Astrocyte of the hippocampus (primary cell): ENCODE measurements around the gene SLC10A7.

ENCODE experiments used
- DNase-seq: peaks from one replicate; pipeline ENCODE4 v3.0.0; 2011; ENCODE audit warnings: low read depth, low spot score

Gene SLC10A7

DNA sequence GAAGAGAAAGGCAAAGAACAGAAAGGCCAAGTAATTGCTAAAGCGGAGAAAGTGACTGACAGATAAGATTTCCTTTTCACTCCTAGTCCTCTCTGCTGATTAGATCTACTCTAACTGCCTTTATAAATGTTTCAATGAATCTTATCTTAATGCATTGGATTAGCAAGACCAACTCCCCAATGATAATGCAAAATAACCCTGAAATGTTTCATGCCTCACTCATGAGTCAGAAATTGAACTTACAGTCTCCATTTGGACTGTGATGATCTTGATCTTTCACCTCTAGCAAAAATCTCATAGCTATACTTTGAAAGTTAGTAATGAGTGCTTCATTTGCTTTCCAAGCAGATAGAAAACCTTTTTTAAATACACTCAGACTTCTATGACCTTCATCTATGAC lies 26.5 kb downstream of the SLC10A7 start:
- no peak for DNase-seq

DNA sequence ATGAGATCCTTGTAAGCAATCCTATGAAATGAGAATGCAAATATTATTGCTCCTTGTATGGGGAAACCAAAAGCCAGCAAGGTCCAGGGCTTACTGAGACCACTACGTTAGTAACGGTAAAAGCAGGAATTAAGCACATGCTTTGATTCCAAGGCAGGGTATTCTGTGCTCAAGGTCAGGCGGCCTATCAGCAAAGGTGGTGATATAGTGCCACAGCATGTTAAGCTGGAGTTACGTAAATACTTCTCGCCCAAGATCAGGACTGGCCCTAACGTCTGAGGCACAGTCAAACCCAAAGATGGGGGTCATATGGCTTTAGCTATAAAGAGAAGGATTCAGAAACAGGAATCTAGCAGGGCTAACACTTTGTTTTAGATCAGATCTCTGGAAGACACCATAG lies 27.6 kb downstream of the SLC10A7 start:
- DNase-seq: no peak

DNA sequence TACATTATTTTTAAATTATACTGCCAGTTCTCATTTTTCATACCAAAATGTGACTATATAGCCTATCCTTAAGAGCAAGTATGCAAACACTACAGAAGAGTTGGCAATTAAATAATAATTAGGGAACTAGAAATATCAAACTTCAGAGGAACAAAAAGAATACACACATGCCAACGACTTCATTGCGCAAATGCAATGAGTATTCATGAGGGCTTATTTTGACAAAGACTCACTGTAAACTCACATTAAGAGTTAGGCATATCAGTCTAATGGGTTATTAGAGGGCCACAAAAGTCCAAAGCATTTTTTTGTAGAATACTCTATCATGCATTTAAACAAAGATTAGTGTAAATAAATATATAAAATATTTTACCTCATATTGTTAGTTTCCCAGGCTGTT lies 31.6 kb downstream of the SLC10A7 start:
- DNase-seq: no peak

DNA sequence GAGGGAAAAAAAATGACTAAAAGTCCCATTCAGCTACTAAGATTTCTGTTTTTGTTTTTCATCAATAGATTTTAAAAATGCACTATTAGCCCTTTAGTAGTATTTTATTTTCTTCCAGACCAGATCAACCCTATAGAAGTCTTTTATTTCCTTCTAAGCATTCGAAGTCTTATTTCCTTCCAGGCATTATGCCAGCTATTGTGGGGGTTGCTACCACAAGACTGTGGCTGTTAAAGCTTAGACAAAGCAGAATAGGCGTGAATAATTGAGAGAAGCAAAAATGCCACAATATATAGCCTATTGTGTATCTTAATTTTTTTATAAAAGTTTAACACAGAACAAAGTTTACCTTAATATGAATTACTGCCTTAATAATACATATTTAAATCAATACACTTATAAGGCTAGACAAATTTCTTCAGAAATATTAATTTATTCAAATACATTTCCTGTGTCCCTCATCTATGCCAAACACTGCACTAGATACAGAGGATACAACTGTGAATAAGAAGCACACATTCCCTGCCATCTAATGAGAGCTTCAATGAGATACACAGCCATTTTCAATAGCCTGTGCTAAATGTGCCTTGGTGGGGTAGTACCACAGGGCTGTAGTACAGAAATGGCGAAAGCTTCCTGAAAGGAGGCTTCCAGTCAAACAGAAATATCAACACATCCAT lies 33.1 kb downstream of the SLC10A7 start:
- DNase-seq: peak; percentile 78

- DNase-seq: no peak
These were observed 35.2 kb downstream of the SLC10A7 start for GRCh38 chr4:146486565-146486964.

- no peak for DNase-seq
These were observed 35.8 kb downstream of the SLC10A7 start for GRCh38 chr4:146485968-146486367.

- no peak for DNase-seq
These were observed 39.0 kb downstream of the SLC10A7 start for GRCh38 chr4:146482788-146483187.

DNA sequence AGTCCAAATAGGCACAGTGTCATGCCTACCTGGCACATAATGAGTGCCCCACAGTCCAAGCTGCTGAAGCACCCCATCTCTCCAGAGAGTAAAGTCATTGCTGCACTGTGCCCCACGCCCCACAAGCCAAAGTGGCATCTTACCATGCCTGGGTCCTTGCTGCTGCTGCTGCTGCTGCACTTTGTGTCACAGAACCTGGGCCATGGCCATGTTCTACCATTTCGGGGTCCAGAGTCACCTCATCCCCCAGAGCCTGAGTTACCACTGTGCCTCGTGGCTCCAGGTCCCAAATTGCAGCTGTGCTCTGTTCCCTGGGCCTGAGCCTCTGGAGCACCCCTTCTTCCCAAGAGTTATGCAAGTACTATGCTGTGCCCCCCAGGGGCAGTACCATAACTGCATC lies 40.5 kb downstream of the SLC10A7 start:
- no peak for DNase-seq

DNA sequence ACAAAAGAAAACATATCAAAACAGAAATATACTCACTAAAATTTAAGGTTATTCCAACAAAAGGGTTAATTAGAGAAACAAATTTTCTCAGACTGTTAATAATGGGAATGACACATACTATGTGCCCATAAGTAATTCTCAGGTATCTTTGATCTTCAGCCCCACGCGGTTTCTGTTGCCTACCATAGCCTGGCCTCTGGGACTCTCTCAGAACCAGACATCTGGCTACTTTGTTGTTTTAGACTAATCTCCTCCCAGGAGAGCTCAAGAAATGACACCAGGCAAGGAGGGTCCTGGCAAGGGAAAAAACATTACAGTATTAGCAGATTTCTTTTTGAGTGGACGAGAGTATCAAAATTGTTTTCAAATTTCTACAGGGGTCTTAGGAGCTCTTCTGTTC lies 43.7 kb downstream of the SLC10A7 start:
- no peak for DNase-seq

GRCh38 chr4:146477054-146477453 lies 44.7 kb downstream of the SLC10A7 start:
- peak; percentile 18 for DNase-seq

GRCh38 chr4:146472404-146472803 lies 49.3 kb downstream of the SLC10A7 start:
- DNase-seq: no peak

DNA sequence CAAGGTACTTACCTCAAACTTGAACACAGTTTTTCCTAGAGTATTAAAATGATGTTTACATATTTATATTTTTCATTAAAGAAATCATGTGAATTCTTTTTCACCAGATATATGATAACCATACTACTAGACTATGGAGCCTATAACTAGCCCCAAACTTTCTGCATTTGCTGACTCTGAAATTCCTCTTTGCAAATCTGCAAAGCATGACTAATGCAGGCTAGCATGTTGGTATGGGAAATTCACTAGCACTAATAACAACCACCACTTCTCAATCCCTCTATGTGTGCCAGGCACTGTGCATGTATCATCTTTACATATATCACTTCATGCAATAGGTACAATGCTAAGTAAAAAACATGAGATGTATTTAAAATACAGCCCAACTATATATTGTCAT lies 51.1 kb downstream of the SLC10A7 start:
- DNase-seq: no peak

GRCh38 chr4:146469022-146469421 lies 52.7 kb downstream of the SLC10A7 start:
- DNase-seq: no peak

- peak; percentile 43 for DNase-seq
These were observed 56.1 kb downstream of the SLC10A7 start for GRCh38 chr4:146465628-146466027.

GRCh38 chr4:146462251-146462650 lies 59.5 kb downstream of the SLC10A7 start:
- DNase-seq: no peak

DNA sequence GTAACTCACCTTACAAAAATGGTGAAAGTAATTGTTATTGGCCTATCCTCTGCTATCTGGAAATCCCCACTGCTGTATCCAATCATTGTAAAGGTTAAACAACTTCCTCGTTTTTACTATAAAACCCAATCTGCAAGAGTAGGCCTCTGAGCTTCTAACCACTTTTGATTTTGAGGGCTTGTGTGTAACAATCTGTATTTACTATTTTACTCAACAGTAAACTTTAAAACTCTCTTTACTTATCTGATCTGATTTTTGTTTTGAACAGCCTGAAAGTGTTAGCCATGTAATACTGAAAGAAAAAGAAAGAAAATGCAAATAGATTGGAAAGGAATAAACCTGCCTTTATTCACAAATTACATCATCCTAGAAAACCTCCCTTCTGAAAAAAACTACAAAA lies 63.1 kb downstream of the SLC10A7 start:
- DNase-seq: no peak

DNA sequence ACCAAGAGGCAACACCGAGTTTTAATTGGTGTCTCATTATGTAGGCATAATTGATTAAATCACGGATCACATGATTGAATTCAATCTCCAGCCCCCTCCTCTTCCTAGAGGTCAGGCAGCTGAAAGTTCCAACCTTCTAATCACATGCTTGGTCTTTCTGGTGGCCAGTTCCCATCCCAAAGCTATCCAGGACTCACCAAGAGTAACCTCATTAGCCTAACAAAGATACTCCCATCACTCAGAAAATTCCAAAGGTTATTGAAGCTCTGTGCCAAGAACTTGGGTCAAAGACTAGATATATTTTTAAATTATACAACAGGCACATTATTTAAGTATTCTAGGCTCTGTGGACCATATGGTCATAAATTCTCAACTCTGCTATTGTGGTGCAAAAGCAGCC lies 65.1 kb downstream of the SLC10A7 start:
- no peak for DNase-seq

- no peak for DNase-seq
These were observed 68.4 kb downstream of the SLC10A7 start for GRCh38 chr4:146453181-146453807.

DNA sequence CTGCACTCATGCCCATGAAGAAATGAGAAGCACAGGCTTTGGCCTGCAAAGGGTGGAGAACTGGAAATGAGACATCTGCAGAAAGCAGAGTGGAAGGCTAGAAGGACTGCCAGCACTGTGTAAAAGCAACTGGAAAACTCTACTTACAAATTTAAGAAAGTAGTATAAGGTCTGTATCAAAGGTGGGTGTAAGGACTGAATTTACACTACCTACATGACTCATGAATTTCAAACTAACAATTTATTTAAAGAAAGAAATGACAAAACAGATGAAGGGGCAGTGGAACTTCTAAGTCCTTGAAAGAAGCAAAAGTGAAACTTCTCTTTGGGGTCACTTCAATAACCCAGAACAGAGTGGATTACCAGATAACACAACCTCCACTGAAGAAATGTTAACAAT lies 71.2 kb downstream of the SLC10A7 start:
- no peak for DNase-seq

DNA sequence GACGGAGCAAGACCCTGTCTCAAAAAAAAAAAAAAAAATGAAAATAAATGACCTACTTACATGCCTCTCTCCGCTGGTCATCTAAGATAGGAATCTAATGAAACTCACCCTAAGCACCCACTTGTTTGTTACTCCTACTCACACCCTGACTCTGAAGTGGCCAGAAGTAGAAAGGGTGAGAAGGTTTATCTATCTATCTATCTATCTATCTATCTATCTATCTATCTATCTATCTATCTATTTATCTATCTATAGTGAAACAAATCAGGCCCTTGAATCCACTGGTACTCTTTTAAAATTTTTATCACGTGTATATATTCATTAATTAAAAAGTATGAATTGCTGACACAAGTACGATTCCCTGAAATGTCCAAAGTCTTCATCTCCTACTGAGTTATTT lies 75.2 kb downstream of the SLC10A7 start:
- no peak for DNase-seq

DNA sequence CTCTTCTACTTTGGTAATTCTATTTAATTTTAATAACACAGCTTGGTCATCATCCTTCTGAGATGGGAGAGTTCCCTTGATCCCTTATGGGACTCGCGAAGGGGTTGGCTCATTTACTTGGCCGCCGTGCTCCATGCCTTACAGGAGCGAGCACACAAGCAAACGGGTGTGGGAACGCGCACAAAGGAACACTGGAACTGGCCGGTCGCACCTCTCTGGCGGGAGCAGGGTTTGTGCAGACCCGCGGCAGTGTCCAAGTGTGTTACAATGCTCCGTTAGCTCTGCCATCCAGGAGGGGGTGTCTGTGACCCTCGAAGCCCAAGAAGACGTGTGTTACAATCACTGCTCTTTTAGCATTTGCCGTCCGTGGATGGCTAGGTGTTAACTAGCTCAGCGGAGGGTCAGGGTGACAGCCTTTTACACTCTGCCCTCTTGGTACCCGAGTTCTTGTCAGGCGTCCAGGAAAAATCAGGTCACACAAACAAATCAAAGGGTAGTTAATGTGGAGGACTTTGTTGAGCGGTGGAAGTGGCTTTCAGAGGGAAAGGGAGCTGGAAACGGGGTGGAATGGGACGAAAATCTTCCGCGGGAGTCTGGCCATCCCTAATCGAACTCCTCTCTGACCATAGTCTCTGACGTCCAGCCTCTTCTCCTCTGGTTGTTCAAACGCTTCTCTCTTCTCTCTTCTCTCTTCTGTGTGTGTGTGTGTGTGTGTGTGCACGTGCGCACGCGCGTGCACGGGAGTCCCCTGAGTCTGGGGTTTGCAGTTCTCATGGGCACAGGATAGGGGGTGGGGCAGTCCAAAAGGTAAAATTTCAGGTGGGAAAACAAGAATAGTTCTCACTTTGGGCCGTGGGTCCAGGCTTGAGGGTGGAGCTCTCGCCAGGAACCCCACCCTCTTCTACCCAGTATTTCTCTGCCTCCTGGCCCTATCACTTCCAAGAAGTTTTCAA lies 76.3 kb downstream of the SLC10A7 start:
- no peak for DNase-seq

DNA sequence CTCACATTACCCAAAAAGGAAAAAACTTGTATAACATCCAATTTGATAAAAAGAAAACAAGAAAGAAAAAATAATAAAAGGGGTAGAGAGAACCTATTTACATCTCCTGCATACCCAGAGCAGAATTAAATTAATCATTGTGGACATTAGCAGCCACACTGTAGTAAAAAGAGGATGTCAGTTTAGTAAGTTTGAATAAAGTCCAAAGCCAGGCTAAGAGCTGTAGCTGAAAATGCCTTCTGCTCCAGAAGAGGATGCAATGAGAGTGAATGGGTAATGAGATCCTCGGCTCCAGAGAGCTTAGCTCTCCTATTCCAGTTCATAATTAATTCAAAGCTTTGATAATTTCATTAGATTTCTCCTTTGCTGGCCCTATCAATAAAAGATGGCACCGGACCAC lies 78.2 kb downstream of the SLC10A7 start:
- DNase-seq: no peak

- peak; percentile 54 for DNase-seq
These were observed 78.9 kb downstream of the SLC10A7 start for GRCh38 chr4:146442801-146443200.
